ENCODE results near the gene GLCE. TPM values are rescaled to one million over a fixed set of nuclear protein-coding genes. Genes with fewer than 3 reads are reported as not detected.

The GLCE gene
- polyA plus RNA-seq, 4 donors = 35.7 to 49.5 (median 45.4) TPM

GRCh38 chr15:69194025-69194827 is 33.8 kb downstream of the GLCE start:
- no peak for DNase-seq (ENCODE audit: low read depth in 4 of 4, low spot score in 3 of 4)

- peak in 2 of 4 donors; percentile 21 to 32 for DNase-seq (ENCODE audit: low read depth in 4 of 4, low spot score in 3 of 4)
Observed at GRCh38 chr15:69194854-69195253, 34.4 kb downstream of the GLCE start.

- DNase-seq (ENCODE audit: low read depth in 4 of 4, low spot score in 3 of 4) = no peak
Observed at GRCh38 chr15:69200832-69201745, 40.7 kb downstream of the GLCE start.

GRCh38 chr15:69206079-69206478 is 45.6 kb downstream of the GLCE start:
- DNase-seq (ENCODE audit: low read depth in 4 of 4, low spot score in 3 of 4) = no peak

- DNase-seq (ENCODE audit: low read depth in 4 of 4, low spot score in 3 of 4) = no peak
Observed at GRCh38 chr15:69209661-69210060, 49.2 kb downstream of the GLCE start.

- DNase-seq (ENCODE audit: low read depth in 4 of 4, low spot score in 3 of 4) = no peak
Observed at GRCh38 chr15:69210574-69210973, 50.1 kb downstream of the GLCE start.

GRCh38 chr15:69213786-69214185 is 53.4 kb downstream of the GLCE start:
- no peak for DNase-seq (ENCODE audit: low read depth in 4 of 4, low spot score in 3 of 4)

GRCh38 chr15:69215314-69216035 is 55.0 kb downstream of the GLCE start:
- DNase-seq (ENCODE audit: low read depth in 4 of 4, low spot score in 3 of 4) = no peak

GRCh38 chr15:69217381-69217780 is 56.9 kb downstream of the GLCE start:
- DNase-seq (ENCODE audit: low read depth in 4 of 4, low spot score in 3 of 4) = no peak

GRCh38 chr15:69219690-69220089 is 59.3 kb downstream of the GLCE start:
- DNase-seq (ENCODE audit: low read depth in 4 of 4, low spot score in 3 of 4) = no peak

GRCh38 chr15:69222002-69222474 is 61.6 kb downstream of the GLCE start:
- DNase-seq (ENCODE audit: low read depth in 4 of 4, low spot score in 3 of 4) = no peak

- no peak for DNase-seq (ENCODE audit: low read depth in 4 of 4, low spot score in 3 of 4)
Observed at GRCh38 chr15:69223083-69223813, 62.8 kb downstream of the GLCE start.

- no peak for DNase-seq (ENCODE audit: low read depth in 4 of 4, low spot score in 3 of 4)
Observed at GRCh38 chr15:69224383-69224782, 63.9 kb downstream of the GLCE start.

- DNase-seq (ENCODE audit: low read depth in 4 of 4, low spot score in 3 of 4) = peak in 1 of 4 donors; percentile 17
Observed at GRCh38 chr15:69225355-69226022, 65.1 kb downstream of the GLCE start.

- no peak for DNase-seq (ENCODE audit: low read depth in 4 of 4, low spot score in 3 of 4)
Observed at GRCh38 chr15:69226023-69226355, 65.6 kb downstream of the GLCE start.

- no peak for DNase-seq (ENCODE audit: low read depth in 4 of 4, low spot score in 3 of 4)
Observed at GRCh38 chr15:69232144-69232543, 71.7 kb downstream of the GLCE start.

GRCh38 chr15:69232765-69233164 is 72.3 kb downstream of the GLCE start:
- no peak for DNase-seq (ENCODE audit: low read depth in 4 of 4, low spot score in 3 of 4)

GRCh38 chr15:69234676-69235075 is 74.2 kb downstream of the GLCE start:
- no peak for DNase-seq (ENCODE audit: low read depth in 4 of 4, low spot score in 3 of 4)

- DNase-seq (ENCODE audit: low read depth in 4 of 4, low spot score in 3 of 4) = no peak
Observed at GRCh38 chr15:69236505-69236904, 76.1 kb downstream of the GLCE start.

GRCh38 chr15:69237718-69238117 is 77.3 kb downstream of the GLCE start:
- DNase-seq (ENCODE audit: low read depth in 4 of 4, low spot score in 3 of 4) = no peak

Measured in left renal pelvis (tissue), 4 donors.